ENCODE measurements around the gene SEL1L3. TPM values are rescaled to one million over a fixed set of nuclear protein-coding genes. Genes with fewer than 3 reads are reported as not detected.

The SEL1L3 gene
- total and polyA plus RNA-seq, 8 donors: 4.1 to 173 (median 53.6) TPM

GRCh38 chr4:25882226-25882625 lies 19.4 kb upstream of the SEL1L3 start:
- TF ChIP-seq EP300 (IDR thresholded peaks at IDR 0.05) (no peak), POLR2AphosphoS5 (IDR thresholded peaks at IDR 0.05) (no peak), POLR2A (IDR thresholded peaks at IDR 0.05) (no peak)
- TF ChIP-seq, protein P1, sequence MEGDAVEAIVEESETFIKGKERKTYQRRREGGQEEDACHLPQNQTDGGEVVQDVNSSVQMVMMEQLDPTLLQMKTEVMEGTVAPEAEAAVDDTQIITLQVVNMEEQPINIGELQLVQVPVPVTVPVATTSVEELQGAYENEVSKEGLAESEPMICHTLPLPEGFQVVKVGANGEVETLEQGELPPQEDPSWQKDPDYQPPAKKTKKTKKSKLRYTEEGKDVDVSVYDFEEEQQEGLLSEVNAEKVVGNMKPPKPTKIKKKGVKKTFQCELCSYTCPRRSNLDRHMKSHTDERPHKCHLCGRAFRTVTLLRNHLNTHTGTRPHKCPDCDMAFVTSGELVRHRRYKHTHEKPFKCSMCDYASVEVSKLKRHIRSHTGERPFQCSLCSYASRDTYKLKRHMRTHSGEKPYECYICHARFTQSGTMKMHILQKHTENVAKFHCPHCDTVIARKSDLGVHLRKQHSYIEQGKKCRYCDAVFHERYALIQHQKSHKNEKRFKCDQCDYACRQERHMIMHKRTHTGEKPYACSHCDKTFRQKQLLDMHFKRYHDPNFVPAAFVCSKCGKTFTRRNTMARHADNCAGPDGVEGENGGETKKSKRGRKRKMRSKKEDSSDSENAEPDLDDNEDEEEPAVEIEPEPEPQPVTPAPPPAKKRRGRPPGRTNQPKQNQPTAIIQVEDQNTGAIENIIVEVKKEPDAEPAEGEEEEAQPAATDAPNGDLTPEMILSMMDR (IDR thresholded peaks at IDR 0.05): no peak
- no peaks in the 10 kb centered on the region for H3K36me3 ChIP-seq
- H3K9me3 ChIP-seq: no peaks in the 10 kb centered on the region
- H3K27ac ChIP-seq: no peak overlapping the region
- no peak for DNase-seq
- H3K27me3 ChIP-seq: no peaks in the 10 kb centered on the region
- H3K4me1 ChIP-seq: peaks cover 0 to 10% (median 4%) of the 10 kb centered on the region in 4 donors
- intact Hi-C loops (cut with DNase I; ENCODE audit: low total_unique reads): no loop called here
- no peak overlapping the region for H3K4me3 ChIP-seq
- WGBS, 5 donors: 80 to 94% (median 86%) methylated on average over 4 of the region's 4 CpGs

- no peak for DNase-seq
- WGBS, 5 donors: 77 to 92% (median 86%) methylated on average over 4 of the region's 4 CpGs
Observed at GRCh38 chr4:25881193-25881592, 18.4 kb upstream of the SEL1L3 start.

GRCh38 chr4:25879991-25880651 lies 17.3 kb upstream of the SEL1L3 start:
- H3K27me3 ChIP-seq: no peaks in the 10 kb centered on the region
- peak in 1 of 2 donors; percentile 67 for DNase-seq
- no peak overlapping the region for H3K4me3 ChIP-seq
- no peaks in the 10 kb centered on the region for H3K9me3 ChIP-seq
- TF ChIP-seq POLR2AphosphoS5 (IDR thresholded peaks at IDR 0.05) (no peak), POLR2A (IDR thresholded peaks at IDR 0.05) (no peak), EP300 (IDR thresholded peaks at IDR 0.05) (no peak)
- TF ChIP-seq, protein P1 (IDR thresholded peaks at IDR 0.05): no peak
- 70 to 81% (median 74%) methylated on average over 7 of the region's 7 CpGs for WGBS, 5 donors
- H3K27ac ChIP-seq: no peak overlapping the region
- H3K4me1 ChIP-seq: peaks cover 0 to 10% (median 4%) of the 10 kb centered on the region in 4 donors
- intact Hi-C loops (cut with DNase I; ENCODE audit: low total_unique reads): no loop called here
- no peaks in the 10 kb centered on the region for H3K36me3 ChIP-seq

More at GRCh38 chr4:25881193-25881592, 18.4 kb upstream of the SEL1L3 start:
- H3K4me1 ChIP-seq: peaks cover 0 to 10% (median 4%) of the 10 kb centered on the region in 4 donors
- no peak overlapping the region for H3K4me3 ChIP-seq
- no peaks in the 10 kb centered on the region for H3K36me3 ChIP-seq
- H3K27ac ChIP-seq: no peak overlapping the region
- H3K9me3 ChIP-seq: no peaks in the 10 kb centered on the region
- no peaks in the 10 kb centered on the region for H3K27me3 ChIP-seq
- intact Hi-C loops (cut with DNase I; ENCODE audit: low total_unique reads): no loop called here
- TF ChIP-seq POLR2AphosphoS5 (IDR thresholded peaks at IDR 0.05) (no peak), POLR2A (IDR thresholded peaks at IDR 0.05) (no peak), EP300 (IDR thresholded peaks at IDR 0.05) (no peak)
- TF ChIP-seq, protein P1 (IDR thresholded peaks at IDR 0.05): no peak

- 92 to 97% (median 96%) methylated on average over 6 of the region's 6 CpGs for WGBS, 5 donors
- TF ChIP-seq, protein P1 (IDR thresholded peaks at IDR 0.05): no peak
- TF ChIP-seq POLR2A (IDR thresholded peaks at IDR 0.05) (no peak), POLR2AphosphoS5 (IDR thresholded peaks at IDR 0.05) (no peak), EP300 (IDR thresholded peaks at IDR 0.05) (no peak)
- Histone ChIP-seq H3K9me3 (no peaks in the 10 kb centered on the region), H3K36me3 (no peaks in the 10 kb centered on the region), H3K4me3 (no peak overlapping the region), H3K27ac (no peak overlapping the region), H3K27me3 (no peaks in the 10 kb centered on the region), H3K4me1 (peaks cover 0 to 5% (median 3%) of the 10 kb centered on the region in 4 donors)
- no peak for DNase-seq
- intact Hi-C loops (cut with DNase I; ENCODE audit: low total_unique reads): no loop called here
Observed at GRCh38 chr4:25879587-25879986, 16.8 kb upstream of the SEL1L3 start.

Data from stomach (tissue), 9 donors.